Vagina (tissue), 2 donors: Measurements from ENCODE around the gene TPD52L2. TPM values are rescaled to one million over a fixed set of nuclear protein-coding genes. Genes with fewer than 3 reads are reported as not detected.

Source experiments
- DNase-seq, 2 donors: peaks; one replicate each; pipeline ENCODE4 v3.0.0-alpha.2; 2017; ENCODE audit errors: extremely low spot score in 2 of 2
- H3K27ac ChIP-seq: fragments of 200-600 bp; sonication (generic); one replicate; pipeline ENCODE4 v1.5.1; 2019
- H3K27me3 ChIP-seq: fragments of 200-600 bp; sonication (generic); one replicate; pipeline ENCODE4 v1.5.1; 2019
- H3K36me3 ChIP-seq, 2 donors: fragments of 200-600 bp; sonication (generic); one replicate each; pipeline ENCODE4 v1.5.1; 2017 to 2019
- H3K4me1 ChIP-seq: fragments of 200-600 bp; sonication (generic); one replicate; pipeline ENCODE4 v1.5.1; 2019
- H3K4me3 ChIP-seq, 2 donors: fragments of 200-600 bp; sonication (generic); 1 replicate in 1 of 2; 2 replicates in 1 of 2; pipeline ENCODE4 v1.5.1; 2016 to 2019
- H3K9me3 ChIP-seq: fragments of 200-600 bp; sonication (generic); one replicate; pipeline ENCODE4 v1.5.1; 2019
- POLR2A ChIP-seq, 2 donors: fragments of 450-650 bp; IDR thresholded peaks; one replicate each; pipeline ENCODE4 v1.6.1; 2017; ENCODE audit warnings: antibody characterized with exemption in 2 of 2, mild to moderate bottlenecking in 2 of 2, moderate library complexity in 2 of 2
- POLR2AphosphoS5 ChIP-seq, 2 donors: sonication (generic); formaldehyde crosslinking; IDR thresholded peaks; one replicate each; pipeline ENCODE4 v1.9.0; 2017; ENCODE audit warnings: antibody characterized with exemption in 2 of 2, mild to moderate bottlenecking in 2 of 2, low read depth in 1 of 2; ENCODE audit not compliant: insufficient read depth in 1 of 2
- intact Hi-C: fragments of 100-400 bp; cut with DNase I; formaldehyde crosslinking; loops from one replicate; pipeline ENCODE4 v1.15.1; 2023
- total RNA-seq: library from RNA; depleted of rRNA; stranded (reverse); fragments of >200 nt; gene quantifications from one replicate; pipeline ENCODE4 v1.2.3, GENCODE V29; 2016
- TF ChIP-seq, protein P1 (sequence below), 3 experiments: fragments of 450-650 bp in 2 of 3; fragments of 200-600 bp in 1 of 3; sonication (generic) in 1 of 3; IDR thresholded peaks; one replicate each; pipeline ENCODE4 v1.5.1; 2017 to 2019; ENCODE audit warnings: antibody characterized with exemption in 3 of 3, mild to moderate bottlenecking in 2 of 3, moderate library complexity in 2 of 3

Gene TPD52L2
- total RNA-seq, 1 donor from 2014 or later: 90.1 TPM

DNA sequence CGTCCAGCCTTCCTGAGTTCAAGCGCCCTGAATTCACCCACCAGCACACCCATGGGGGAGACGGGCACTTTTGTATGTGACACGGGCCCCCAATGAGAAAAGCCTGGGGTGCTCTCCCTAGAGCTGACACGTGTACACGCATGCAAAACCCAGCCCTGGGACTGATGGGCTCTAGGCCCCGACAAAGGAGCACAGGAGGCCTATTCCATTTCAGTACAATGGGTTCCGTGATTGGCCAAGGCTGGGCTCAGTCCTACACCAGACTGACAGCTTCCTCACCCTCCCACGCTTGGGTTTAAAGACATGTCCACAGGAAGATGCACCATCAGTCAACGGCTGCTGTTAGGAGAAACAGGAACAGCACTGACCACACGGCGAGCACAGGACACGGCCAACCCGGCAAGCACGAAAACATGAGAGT, 42.8 kb upstream of the TPD52L2 start:
- no peaks in the 10 kb centered on the region for H3K36me3 ChIP-seq
- no peaks in the 10 kb centered on the region for H3K27me3 ChIP-seq
- TF ChIP-seq POLR2AphosphoS5 (IDR thresholded peaks at IDR 0.05; ENCODE audit: insufficient read depth in 1 of 2, low read depth in 1 of 2): no peak
- peaks cover 5% of the 10 kb centered on the region for H3K4me1 ChIP-seq
- intact Hi-C loops: no loop called here
- no peak overlapping the region for H3K4me3 ChIP-seq
- DNase-seq: peak in 1 of 2 donors; percentile 71
- H3K27ac ChIP-seq: no peak overlapping the region
- H3K9me3 ChIP-seq: no peaks in the 10 kb centered on the region

DNA sequence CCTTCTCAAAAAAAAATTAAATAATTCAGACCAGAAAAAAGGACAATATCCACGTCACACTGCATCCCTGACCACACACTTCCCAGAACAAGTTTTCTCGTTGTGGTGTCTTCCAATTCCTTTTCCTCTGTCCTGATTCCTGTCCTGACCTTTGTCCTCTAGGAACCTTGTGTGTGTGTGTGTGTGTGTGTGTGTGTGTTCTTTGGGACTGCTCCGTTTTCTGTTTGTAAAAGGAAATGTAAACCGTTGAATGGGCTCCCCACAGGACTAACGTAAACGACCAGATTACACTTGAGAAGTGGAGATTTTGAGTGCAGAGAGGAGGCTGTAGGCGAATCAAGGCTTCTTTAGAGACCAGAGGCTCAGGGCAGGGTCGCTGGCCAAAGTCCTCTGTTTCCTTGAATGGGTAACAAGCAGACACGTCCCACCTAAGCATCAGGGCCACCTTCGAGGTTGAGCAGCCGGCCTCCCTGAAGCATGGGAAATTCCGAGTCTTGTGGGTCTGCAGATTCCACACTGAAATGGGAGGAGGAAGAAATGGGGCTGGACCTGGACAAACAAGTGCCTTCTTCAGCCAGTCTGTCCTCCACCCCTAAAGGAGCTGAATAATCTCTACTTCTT, 41.3 kb upstream of the TPD52L2 start:
- TF ChIP-seq POLR2A (IDR thresholded peaks at IDR 0.05) (no peak), POLR2AphosphoS5 (IDR thresholded peaks at IDR 0.05; ENCODE audit: insufficient read depth in 1 of 2, low read depth in 1 of 2) (no peak)
- TF ChIP-seq, protein P1, sequence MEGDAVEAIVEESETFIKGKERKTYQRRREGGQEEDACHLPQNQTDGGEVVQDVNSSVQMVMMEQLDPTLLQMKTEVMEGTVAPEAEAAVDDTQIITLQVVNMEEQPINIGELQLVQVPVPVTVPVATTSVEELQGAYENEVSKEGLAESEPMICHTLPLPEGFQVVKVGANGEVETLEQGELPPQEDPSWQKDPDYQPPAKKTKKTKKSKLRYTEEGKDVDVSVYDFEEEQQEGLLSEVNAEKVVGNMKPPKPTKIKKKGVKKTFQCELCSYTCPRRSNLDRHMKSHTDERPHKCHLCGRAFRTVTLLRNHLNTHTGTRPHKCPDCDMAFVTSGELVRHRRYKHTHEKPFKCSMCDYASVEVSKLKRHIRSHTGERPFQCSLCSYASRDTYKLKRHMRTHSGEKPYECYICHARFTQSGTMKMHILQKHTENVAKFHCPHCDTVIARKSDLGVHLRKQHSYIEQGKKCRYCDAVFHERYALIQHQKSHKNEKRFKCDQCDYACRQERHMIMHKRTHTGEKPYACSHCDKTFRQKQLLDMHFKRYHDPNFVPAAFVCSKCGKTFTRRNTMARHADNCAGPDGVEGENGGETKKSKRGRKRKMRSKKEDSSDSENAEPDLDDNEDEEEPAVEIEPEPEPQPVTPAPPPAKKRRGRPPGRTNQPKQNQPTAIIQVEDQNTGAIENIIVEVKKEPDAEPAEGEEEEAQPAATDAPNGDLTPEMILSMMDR (IDR thresholded peaks at IDR 0.05): no peak
- H3K4me3 ChIP-seq: no peak overlapping the region
- H3K4me1 ChIP-seq: peaks cover 5% of the 10 kb centered on the region
- H3K27ac ChIP-seq: no peak overlapping the region
- H3K36me3 ChIP-seq: no peaks in the 10 kb centered on the region
- DNase-seq: no peak
- no peaks in the 10 kb centered on the region for H3K9me3 ChIP-seq
- intact Hi-C loops: no loop called here
- H3K27me3 ChIP-seq: no peaks in the 10 kb centered on the region

DNA sequence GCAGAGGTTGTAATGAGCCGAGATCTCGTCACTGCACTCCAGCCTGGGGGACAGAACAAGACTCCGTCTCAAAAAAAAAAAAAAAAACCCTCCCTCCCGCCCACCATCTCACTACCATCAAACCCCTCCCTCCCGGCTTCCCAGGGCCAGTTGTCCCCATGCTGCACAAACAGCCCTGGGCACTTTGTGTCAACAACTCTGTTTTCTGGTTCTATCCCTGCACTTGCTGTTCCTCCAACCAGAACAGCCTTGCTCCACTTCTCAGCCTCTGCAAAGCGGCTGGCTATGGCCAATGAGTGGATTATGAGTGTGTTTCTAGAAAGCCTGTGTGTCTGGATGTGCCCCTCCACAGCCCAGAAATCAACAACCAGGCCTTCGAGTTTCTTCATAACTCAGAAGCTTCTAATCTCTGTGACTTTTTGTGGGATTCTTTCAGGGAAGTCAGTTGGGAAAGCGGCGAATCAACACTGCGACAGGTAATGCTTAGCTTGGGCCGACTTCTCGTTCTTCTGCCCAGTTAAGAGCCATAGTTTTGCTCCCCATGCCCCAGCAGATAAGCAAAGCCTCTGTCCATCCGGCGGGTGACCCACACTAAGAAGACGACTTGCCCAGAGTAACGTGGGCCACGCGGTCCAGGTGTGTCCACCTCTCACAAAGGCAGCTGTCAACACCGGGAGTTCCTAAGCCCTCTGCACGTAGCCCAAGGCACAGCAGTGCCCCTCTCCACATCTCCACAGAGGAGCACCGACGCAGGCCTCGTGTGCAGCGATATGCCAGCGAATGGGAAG, 39.5 kb upstream of the TPD52L2 start:
- Histone ChIP-seq H3K9me3 (no peaks in the 10 kb centered on the region), H3K27me3 (no peaks in the 10 kb centered on the region), H3K4me3 (no peak overlapping the region), H3K36me3 (no peaks in the 10 kb centered on the region), H3K27ac (no peak overlapping the region), H3K4me1 (peaks cover 11% of the 10 kb centered on the region)
- DNase-seq: peak in 1 of 2 donors; percentile 69
- intact Hi-C loops: no loop called here
- TF ChIP-seq POLR2A (IDR thresholded peaks at IDR 0.05): no peak
- TF ChIP-seq, protein P1 (IDR thresholded peaks at IDR 0.05): no peak
- no peak for TF ChIP-seq POLR2AphosphoS5 (IDR thresholded peaks at IDR 0.05; ENCODE audit: insufficient read depth in 1 of 2, low read depth in 1 of 2)

DNA sequence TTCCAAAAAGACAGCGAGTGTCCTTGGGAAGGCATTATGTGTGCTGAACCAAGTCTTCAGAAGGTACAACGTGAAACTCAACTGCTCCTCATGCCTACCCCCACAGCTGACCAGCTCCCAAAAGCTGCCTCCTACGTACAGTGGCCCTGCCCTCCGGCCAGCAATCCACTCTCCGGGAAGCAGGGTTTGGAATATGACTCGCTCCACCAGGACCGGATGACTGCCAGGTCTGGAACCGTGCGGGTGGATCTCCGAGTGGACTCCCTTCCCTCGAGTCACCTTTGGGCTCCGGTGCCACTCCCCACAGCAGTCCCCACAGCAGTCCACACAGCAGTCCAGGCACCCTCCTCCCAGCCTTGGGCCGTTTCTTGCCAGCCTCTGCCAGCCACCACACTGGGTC, 38.3 kb upstream of the TPD52L2 start:
- Histone ChIP-seq H3K9me3 (no peaks in the 10 kb centered on the region), H3K27ac (no peak overlapping the region), H3K27me3 (no peaks in the 10 kb centered on the region), H3K36me3 (no peaks in the 10 kb centered on the region), H3K4me3 (no peak overlapping the region), H3K4me1 (peaks cover 12% of the 10 kb centered on the region)
- intact Hi-C loops: no loop called here
- peak in 1 of 2 donors; percentile 76 for DNase-seq
- no peak for TF ChIP-seq POLR2AphosphoS5 (IDR thresholded peaks at IDR 0.05; ENCODE audit: insufficient read depth in 1 of 2, low read depth in 1 of 2)
- TF ChIP-seq POLR2A (IDR thresholded peaks at IDR 0.05): no peak
- TF ChIP-seq, protein P1 (IDR thresholded peaks at IDR 0.05): no peak

DNA sequence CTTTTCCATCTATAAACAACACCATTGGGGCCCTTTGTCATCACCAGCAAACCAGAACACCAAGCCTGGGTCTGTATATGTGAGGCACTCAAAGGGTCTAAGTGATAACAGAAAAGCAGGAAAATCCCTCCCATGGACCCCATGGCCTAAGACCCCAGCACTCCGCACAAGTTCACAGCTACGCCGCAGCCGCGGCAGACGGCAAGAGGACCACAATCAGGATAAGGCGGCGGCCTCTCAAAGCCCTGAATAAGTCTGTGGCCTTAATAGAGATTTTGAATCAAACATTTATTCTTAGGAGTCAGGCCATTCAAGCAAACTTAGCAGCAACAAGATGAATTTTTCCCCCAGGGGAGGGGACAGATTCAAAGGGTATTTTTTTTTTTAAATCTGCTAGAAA, 36.9 kb upstream of the TPD52L2 start:
- Histone ChIP-seq H3K27me3 (no peaks in the 10 kb centered on the region), H3K27ac (no peak overlapping the region), H3K4me1 (peaks cover 24% of the 10 kb centered on the region), H3K36me3 (no peaks in the 10 kb centered on the region), H3K4me3 (no peak overlapping the region), H3K9me3 (no peaks in the 10 kb centered on the region)
- intact Hi-C loops: no loop called here
- DNase-seq: no peak
- TF ChIP-seq POLR2A (IDR thresholded peaks at IDR 0.05) (no peak), POLR2AphosphoS5 (IDR thresholded peaks at IDR 0.05; ENCODE audit: insufficient read depth in 1 of 2, low read depth in 1 of 2) (no peak)
- TF ChIP-seq, protein P1 (IDR thresholded peaks at IDR 0.05): no peak
